GM21381 (cell line): Measurements from ENCODE around the gene SMPX.

Source experiments
- ATAC-seq: cut with Tn5 transposase; IDR thresholded peaks from one replicate; pipeline ENCODE4 v1.9.1; 2021; ENCODE audit warnings: mild to moderate bottlenecking, moderate library complexity; ENCODE audit not compliant: unreplicated experiment

Gene SMPX

DNA sequence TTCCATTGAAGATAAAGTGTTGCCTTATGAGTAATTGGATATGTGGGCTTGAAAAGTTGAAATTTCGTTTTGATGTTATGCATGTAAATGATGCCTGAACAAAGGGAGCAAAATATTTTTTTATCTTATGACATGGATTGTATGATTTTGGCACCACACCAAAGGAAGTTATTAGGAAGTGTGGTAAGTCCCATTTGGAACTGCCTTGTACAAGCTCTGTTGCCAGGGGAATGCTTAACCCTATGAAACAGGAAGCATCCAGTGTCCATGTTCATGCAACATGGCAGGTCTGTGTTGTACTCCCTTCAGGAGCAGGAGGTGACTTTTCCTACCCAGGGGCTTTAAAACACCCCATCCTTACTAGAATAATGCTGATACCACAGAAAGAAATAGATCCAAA is 13.2 kb downstream of the SMPX start:
- no peak for ATAC-seq

DNA sequence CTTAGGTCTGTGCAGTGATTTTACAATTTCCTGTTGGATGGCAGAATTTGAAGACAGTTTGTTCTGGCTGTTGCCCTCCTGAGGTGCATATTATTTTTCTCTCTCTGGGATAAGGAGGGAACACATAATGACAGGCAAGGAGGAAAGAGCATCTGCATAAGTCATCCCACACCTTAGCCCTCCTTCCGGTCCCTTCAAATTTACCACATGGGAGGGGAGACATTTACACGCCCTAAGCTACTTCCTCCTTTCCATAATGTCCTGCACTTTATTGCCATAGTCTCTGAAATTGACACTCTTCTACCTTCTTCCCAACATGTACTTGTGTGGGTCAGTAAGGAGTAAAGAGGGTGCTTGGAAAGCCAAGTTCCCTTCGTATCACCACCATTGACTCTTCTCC is 13.9 kb downstream of the SMPX start:
- no peak for ATAC-seq

DNA sequence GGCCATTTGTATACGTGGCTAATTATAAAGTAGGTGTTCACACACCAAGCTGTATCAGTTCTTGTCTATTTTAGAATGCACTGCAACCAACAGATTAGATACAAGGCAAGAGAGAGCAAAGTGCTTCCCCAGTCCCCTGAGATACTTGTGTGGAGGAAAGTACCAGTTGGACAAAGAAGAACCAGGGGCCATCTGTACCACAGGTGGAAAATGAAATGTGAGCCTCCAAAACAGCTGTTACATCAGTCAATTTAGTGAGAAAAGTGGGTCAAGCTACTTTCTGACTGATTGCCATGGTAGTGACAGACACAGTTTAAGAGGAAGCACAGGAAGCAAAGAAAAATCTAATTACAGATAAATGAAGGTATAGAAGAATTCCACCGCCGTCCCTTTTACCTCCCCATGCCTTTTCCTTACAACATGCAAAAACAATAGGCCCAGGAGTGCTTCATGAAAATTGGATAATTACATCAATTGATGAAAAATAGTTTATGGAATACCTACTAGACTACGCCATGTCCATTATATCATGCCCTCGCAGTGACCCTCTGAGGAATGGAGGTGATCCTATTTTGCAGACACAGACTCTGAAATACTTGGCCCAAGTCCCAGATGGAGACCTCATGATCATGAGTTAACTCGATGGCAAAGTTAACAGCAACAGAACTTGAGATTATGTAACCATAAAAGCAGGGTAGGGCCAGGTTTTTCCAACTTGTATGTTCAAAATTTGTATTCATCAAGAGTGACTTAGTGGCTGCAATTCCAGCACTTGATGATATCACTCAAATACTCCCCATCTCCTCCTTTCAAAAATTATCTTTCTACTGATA is 15.8 kb downstream of the SMPX start:
- no peak for ATAC-seq

DNA sequence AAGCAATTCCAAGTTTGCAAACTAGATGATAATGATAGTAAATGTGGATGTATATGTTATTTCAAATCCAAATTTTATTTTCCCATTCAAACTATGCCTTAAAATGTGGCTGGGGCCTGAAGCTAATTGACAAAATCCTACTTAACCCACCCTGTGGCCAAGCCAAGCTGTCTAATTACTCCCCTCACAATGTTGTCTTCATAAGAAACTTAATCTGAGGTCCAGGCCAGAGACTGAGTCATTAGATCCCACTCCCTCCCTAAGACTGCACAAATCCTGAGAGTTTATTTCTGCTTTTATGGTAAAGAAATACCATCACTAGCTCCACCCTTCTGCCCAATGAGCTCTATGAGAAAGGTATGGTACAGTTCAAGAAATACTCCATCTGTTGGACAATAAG is 16.6 kb downstream of the SMPX start:
- no peak for ATAC-seq

DNA sequence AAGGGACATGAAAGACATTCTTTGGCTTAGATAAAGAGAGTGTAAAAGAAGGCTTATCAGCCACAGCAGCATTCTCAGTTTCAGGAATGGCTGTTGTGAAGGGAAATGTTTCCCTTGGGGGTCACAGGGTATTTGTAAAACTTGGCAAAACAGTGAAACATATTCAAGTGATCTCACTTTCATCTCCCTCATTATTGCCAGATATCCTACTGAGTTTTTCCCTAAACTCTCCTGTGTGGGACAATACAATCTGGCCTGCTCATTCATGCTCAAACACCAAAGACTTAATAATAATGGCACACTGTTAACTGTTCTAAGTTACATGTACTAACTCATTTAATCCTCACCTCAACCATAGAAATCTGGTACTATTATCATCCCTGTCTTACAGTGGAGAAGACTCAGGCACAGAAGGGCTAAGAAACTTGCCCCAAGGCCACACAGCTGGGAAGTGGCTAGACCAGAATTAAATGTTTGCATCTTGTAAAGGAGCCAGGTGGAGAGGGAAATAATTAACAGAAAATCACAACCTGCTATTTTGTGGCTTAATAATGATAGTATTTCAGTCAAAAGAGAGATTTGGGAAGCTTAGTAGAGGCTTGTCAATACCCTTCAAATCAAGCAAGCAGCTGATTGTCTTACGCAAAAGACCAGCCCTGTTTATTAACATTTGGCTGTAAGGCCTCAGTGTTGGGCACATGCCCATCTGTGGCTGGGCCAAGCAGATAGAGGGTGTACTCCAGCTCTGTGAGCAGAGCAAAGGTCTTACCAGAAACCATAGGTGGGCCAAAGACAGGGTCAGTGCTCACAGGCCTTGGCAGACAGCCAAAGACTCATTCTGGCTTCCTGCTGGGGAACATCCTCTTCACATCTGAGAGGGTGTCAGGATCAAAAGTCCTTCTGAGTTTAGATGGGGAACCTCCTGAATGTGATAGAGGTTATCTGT is 17.3 kb downstream of the SMPX start:
- ATAC-seq: no peak

DNA sequence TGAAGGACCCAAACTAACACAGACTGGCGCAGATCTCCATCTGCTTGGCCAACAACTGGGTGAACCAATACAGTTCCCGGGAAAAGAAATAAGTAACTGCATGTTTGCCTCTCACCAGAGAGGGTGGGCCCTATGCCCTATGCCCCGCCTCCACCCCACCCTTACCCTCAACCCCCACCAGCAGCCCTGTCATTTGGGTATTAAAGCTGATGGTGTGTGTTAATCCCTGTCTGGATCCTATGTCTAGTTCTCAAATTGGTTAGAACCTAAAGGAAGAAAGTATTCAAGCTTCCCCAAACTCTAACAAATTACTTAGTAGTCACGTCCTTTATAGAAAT is 19.0 kb downstream of the SMPX start:
- no peak for ATAC-seq

DNA sequence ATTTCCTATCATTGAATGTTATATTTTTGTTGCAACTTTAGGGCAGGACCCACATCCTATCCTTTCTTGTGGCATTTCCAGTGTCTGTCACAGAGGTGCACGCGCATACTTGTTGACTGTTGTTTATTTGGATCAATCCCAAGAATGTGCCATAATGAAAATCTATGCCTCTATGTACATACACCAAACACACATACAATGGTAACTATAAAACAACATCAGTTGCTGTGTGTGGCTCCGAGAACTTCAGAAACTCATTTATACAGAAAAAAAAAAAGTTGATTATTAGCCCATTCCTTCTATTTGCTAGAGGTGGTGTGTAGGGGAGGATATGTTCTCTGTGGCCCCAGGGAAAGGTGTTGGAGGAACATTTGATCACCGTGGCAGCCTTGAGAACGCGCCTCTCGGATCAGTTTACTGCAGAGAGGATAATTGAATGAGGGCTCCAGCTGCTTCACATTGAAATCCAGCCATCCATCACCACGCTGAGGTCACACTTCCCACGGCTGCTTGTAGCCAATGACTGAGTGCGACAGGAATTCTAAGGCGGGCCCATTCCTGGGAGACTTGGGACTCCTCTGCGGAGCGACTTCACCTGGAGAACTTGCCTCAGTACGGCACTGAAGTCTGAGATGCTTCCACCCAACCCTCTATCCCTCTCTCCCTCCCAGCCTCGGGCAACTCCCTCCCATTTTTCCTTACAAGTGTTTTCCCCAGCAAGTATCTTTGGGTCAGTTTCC is 19.5 kb downstream of the SMPX start:
- ATAC-seq: no peak

DNA sequence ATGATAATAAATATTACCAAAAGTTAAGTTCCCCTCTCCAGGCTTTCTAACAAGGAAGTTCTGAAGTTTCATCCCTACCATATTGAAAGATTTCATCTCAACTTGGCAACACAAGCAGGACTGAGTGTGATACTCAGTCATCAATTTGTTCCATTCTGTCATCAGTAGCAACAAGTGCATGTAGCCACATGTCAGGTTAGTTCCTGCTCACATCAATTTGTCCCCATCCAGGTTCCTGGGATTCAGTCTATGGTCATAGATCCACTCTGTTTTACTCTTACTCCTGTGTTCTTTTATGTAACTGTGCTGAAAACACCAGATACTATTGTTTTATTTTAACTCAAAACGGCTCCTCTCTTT is 22.2 kb downstream of the SMPX start:
- no peak for ATAC-seq

DNA sequence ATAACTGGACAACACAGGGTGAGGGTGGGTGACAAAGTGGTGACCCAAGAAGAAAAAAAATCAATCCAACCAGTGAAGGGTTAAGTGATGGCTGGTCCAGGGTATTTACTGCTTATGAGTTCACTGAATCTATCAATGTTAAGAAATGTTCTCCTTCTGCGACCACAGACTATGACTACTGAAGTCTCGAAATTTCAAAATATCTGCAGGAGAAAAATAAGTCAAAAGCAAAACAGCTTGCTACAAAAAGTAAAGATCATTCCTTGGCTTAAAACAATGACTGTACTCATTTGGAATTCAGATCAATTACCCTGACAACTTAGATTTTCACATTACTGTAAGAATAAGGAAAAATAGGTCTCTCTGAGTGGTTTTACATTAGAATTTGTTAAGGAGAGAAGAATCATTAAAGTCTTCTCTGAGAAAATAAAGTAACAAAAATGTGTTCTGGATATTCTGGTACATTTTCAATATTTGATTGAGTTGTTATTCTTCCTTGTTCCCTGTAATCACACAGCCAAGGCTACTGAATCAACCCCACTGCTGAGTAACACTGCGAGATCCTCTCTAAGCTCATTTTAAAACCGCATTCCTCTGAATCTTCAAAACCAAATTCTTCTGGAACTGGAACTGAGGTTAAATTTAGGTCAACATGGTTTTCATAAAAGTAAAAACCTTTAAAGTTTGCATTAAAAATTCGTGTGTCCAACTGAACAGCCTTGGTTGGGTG is 22.7 kb downstream of the SMPX start:
- no peak for ATAC-seq

DNA sequence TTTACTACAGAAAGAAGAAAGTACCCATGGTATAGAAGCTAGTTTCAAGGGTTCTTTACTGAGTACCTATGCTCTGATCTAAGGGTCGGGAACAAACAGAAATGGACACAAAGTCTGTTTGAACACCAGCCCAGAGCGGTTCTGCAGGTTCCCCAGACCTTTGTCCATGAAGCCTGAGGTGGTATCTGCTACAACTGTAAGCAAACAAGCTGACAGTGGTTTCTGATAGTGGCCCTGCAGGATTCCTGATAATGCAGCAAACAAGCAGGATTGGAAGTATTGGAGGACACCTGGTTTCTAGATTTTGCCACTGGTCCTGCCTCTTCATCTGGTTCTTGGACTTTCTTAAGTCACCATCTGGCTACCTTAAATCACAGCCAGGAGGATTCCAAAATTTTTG is 23.7 kb downstream of the SMPX start:
- ATAC-seq: no peak

DNA sequence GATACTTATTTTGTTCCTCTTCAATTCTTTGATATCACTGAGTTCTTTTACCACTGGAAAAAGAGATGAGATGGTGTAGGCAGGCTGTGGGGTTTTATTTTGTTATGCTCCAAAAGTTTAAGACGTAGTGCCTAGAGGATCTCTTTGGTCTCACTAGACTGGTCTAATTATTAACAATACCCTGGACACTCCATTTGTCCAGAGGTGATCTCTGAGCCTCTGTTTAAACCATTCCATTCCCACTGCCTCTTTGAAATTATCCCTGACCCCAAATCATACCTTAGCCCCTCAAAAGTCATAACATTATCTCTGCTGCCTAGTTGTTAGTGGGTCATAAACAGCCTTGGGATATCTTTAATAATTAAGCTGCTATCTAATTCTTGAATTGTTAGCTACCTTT is 24.2 kb downstream of the SMPX start:
- no peak for ATAC-seq

DNA sequence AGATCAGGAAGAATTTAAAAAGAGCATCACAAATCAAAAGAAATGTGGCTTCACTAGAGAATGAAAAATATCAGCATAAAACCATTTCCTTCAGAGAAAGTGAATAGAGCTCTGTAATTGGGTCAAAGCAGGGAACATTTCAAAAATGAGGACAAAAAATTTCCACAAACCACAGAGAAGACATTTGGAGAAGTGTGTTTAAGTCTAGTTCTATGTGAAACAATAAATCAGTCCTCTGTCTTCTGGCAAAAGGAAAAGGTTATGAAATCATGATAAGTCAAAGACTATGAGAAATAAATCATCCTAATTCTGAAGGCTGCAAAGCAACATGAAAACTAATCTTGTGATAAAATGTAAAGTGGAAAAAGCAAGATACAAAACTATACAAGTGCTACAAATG is 27.9 kb downstream of the SMPX start:
- ATAC-seq: no peak

DNA sequence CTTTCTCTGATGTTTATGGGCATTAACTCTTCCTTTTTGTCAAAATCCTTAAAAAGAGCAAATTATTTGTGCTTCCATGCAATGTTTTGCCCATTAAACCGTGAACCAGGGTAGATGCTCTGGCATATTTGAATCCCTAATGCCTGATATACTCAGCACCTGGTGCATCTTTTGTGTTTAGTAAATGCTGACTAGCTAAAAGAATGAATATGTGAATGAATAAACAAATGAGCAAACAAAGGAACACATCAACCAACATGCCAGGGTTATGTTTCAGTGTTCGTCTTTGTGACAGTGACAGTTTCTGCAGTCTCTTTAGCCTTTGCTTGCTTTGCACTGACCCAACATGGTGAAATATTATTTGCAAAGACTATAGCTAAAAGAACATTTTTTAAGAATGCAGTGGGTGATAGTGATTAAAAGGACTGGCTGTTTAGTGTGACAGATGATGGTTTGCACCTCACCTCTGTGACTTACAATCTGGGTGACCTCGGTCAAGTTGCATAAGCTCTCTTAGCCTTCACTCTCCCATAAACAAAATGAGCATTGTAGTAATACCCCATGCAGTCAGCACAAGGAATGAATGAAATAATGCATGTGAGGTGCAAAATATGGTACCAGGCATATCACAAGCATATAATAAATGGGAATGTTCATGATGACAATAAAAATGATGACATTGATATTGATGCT is 29.5 kb downstream of the SMPX start:
- no peak for ATAC-seq

DNA sequence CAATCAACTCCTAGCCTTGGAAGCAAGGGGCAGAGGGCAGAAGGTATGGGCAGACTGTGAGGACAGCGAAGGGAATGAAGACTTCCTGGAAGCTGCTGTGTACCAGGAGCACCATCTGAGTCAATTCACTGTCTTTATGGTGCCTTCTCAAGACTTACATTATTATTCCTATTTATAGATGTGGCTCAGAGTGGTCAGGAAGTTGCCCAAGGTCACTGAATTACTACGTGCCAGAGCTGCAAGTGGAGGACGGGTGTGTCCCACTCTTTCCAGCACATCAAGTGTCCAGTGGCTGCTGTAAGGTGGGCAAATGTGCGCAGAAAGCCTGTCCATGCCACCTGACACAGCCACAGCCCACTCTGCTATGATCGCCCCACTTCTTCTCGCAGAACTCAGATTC is 32.0 kb downstream of the SMPX start:
- ATAC-seq: no peak

DNA sequence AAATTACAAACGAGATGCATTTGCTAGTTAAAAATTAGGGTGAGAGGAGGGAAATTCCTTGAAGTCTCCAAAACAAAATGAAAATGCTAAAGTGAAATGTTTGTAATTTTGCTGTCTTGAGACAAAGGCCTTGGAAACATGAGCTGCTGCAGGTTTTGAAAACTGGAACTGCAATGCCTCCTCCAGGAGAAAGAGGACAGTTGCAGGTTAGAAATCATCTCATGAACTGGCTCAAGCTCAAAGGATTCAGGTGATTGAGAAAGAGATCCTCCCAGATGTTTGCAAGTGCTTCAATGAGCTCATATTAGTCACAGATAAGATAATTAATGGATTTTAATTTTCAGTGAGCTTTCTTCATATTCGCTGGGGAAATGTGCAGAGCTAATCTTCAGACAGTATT is 32.4 kb downstream of the SMPX start:
- ATAC-seq: no peak

DNA sequence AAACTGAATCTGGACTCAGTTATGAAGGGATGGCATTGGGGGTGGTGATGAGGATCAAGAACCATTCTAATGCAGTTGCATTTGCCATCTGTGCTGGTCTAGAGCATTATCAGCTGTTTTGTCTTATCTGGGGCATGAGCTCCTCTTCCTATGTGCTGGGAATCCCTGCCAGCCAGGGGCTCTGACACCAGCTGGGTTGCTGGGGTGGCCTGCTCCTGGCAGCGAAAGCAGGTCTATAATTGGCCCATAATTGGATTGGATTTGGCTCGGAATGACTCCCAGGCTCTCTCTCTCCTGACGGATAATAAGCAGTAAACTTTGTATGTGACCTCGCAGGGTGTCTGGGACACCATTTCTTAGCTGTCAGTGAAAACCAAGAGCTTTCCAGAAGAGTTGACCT is 34.1 kb downstream of the SMPX start:
- no peak for ATAC-seq

DNA sequence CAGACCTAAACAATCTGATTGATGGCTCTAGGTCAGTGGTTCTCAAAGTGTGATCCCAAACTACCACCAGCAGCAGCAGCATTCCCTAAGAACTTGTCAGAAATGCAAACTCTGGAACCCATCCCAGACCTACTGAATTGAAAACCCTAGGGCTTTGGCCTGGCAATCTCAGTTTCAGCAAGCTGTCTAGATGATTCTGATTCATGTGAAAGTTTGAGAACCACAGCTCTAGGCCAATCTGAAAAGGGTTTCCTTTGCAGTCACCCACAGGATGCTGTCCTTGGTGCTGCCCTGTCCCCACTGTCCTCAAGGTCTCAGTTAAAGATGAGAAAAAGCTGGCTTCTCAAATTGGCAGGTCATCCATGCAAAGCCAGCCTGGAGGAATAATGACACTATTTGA is 34.8 kb downstream of the SMPX start:
- no peak for ATAC-seq

DNA sequence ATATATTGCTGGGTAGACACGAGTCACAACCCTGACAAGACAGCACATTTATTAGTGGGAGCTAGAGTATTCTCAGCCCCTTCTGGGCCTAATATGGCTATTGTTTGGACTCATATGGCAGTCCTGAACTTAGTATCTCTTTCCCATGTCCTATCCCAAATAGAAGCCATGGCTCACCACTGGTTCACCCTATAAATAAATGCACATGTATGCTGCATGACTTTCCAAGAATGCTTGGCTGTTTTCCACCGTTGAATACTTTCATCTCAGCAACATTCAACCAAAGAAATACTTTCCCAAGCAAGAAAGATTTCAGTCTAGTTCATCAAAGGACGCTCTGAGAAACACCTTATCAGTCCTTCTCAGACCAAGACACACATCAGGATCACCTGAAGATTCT is 36.7 kb downstream of the SMPX start:
- ATAC-seq: no peak

DNA sequence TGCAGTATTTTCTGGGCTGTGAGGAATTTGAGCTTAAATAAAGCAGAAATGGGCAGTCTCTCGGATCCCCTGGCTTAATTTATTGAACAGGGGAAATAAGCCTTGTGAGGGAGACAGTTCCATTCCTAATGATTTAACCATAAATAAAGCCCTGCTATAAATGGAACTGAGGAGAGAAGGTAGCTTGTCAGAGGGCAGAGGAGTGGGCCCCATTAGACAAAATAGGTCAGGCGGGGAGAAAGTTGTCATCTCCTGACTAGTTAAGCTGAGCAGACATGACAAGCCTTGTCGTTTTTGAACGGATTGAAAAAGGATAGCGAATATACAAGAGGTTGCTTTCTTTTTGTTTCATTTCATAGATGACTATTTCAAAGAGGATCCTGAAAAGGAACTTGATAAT is 39.3 kb downstream of the SMPX start:
- no peak for ATAC-seq

DNA sequence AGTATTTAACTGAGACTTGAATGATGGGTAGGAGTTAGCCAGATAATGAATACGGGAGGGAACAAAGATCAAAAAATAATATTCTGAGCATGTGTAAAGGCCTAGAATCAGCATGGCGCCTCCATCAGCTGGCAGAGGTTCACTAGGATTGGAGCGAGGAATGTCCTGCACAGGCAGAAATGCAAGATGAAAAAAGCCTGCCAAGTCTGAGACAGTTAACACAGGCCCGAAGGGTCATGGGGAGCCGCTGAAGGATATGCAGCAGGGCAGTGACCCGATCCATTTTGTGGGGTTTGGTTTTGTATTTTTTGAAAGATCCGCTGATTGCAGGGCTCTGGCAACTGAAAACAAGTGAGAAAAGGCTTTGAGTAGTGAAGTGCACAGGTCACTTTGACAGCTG is 40.1 kb downstream of the SMPX start:
- ATAC-seq: no peak
